ENCODE measurements around the gene PPFIA2. TPM values are rescaled to one million over a fixed set of nuclear protein-coding genes. Genes with fewer than 3 reads are reported as not detected.
"Not testable (repeated sequence)": the region's sequence is repeated elsewhere in the genome, so short reads cannot be mapped to it uniquely, and the experiment has no call there.

PPFIA2 gene
- total RNA-seq, 1 donor from 2014 or later = 0.59 TPM

DNA sequence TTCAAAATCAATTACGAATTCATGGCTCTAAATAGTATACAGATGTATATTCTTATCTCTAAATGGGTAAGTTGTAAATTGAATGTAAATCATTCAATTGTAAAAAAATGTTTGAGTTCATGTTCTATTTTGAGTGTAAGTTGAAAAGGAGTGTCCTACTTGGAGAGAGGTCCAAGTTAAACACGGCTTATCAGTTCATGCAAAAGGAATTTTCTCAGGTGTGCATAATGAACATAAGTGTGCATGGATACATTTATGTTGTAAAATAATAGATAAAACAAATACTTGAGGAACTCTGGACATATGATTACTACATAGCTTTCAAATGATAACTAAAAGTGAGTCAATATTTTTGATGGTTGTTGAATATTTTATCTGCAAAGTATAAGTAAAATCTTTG lies 79.5 kb downstream of the PPFIA2 start:
- Histone ChIP-seq H3K9me3 (ENCODE audit: insufficient read depth, low read depth, low read length) (no peaks in the 10 kb centered on the region), H3K4me2 (ENCODE audit: low read length) (no peak overlapping the region), H3K27ac (ENCODE audit: low read depth, low read length) (no peak overlapping the region), H4K20me1 (ENCODE audit: insufficient read depth, low read length) (no peaks in the 10 kb centered on the region), H3K4me1 (ENCODE audit: insufficient read depth, low read length) (no peaks in the 10 kb centered on the region), H3K9ac (ENCODE audit: low read length) (no peak overlapping the region), H3K4me3 (ENCODE audit: insufficient read depth, low read depth, low read length) (no peak overlapping the region), H3K27me3 (ENCODE audit: insufficient read depth, low read length) (no peaks in the 10 kb centered on the region), H3K79me2 (ENCODE audit: insufficient read depth, low read length) (no peaks in the 10 kb centered on the region), H2AFZ (ENCODE audit: low read depth, low read length) (no peak overlapping the region), H3K36me3 (ENCODE audit: insufficient read depth, low read length) (no peaks in the 10 kb centered on the region)
- no peaks in the 10 kb centered on the region for H3K36me3 Mint-ChIP-seq (ENCODE audit: low read depth, unreplicated experiment)
- H3K4me3 Mint-ChIP-seq (ENCODE audit: unreplicated experiment) = no peak overlapping the region
- no peaks in the 10 kb centered on the region for H3K27me3 Mint-ChIP-seq (ENCODE audit: low read depth, unreplicated experiment)
- no peak for DNase-seq (ENCODE audit: low read depth)
- no peak for TF ChIP-seq EZH2 (IDR thresholded peaks at IDR 0.05; ENCODE audit: insufficient read depth, low read length)
- TF ChIP-seq, protein P1, sequence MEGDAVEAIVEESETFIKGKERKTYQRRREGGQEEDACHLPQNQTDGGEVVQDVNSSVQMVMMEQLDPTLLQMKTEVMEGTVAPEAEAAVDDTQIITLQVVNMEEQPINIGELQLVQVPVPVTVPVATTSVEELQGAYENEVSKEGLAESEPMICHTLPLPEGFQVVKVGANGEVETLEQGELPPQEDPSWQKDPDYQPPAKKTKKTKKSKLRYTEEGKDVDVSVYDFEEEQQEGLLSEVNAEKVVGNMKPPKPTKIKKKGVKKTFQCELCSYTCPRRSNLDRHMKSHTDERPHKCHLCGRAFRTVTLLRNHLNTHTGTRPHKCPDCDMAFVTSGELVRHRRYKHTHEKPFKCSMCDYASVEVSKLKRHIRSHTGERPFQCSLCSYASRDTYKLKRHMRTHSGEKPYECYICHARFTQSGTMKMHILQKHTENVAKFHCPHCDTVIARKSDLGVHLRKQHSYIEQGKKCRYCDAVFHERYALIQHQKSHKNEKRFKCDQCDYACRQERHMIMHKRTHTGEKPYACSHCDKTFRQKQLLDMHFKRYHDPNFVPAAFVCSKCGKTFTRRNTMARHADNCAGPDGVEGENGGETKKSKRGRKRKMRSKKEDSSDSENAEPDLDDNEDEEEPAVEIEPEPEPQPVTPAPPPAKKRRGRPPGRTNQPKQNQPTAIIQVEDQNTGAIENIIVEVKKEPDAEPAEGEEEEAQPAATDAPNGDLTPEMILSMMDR (IDR thresholded peaks at IDR 0.05; ENCODE audit: insufficient read depth, low read depth, low read length) = no peak
- H3K4me1 Mint-ChIP-seq (ENCODE audit: low read depth, unreplicated experiment) = no peaks in the 10 kb centered on the region
- no peak for FAIRE-seq
- H3K27ac Mint-ChIP-seq (ENCODE audit: unreplicated experiment) = no peak overlapping the region
- peaks cover 2% of the 10 kb centered on the region for H3K9me3 Mint-ChIP-seq (ENCODE audit: unreplicated experiment)

DNA sequence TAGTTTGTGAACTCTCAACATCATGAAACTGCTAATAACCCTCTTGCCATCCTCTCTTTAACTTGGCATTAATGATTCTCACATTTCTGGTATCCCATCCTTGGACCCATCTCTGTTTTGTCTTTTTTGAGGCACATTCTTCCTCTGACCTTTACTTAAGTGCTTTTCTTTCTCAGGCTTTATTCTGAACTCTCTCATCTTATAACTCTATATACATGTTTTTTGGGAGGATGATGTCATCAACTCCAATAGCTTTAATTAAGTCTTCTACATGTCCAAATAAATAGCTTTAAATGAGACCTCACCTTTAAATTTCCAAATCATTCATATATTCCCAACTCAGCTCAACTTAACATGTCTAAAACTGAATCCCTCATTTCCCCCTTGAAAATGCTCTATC lies 88.4 kb downstream of the PPFIA2 start:
- Histone ChIP-seq H3K27me3 (ENCODE audit: insufficient read depth, low read length) (no peaks in the 10 kb centered on the region), H3K9me3 (ENCODE audit: insufficient read depth, low read depth, low read length) (no peaks in the 10 kb centered on the region), H4K20me1 (ENCODE audit: insufficient read depth, low read length) (no peaks in the 10 kb centered on the region), H3K9ac (ENCODE audit: low read length) (no peak overlapping the region), H2AFZ (ENCODE audit: low read depth, low read length) (no peak overlapping the region), H3K4me3 (ENCODE audit: insufficient read depth, low read depth, low read length) (no peak overlapping the region), H3K4me2 (ENCODE audit: low read length) (no peak overlapping the region), H3K27ac (ENCODE audit: low read depth, low read length) (no peak overlapping the region), H3K4me1 (ENCODE audit: insufficient read depth, low read length) (peaks cover 6% of the 10 kb centered on the region), H3K36me3 (ENCODE audit: insufficient read depth, low read length) (no peaks in the 10 kb centered on the region), H3K79me2 (ENCODE audit: insufficient read depth, low read length) (no peaks in the 10 kb centered on the region)
- Mint-ChIP-seq H3K4me3 (ENCODE audit: unreplicated experiment) (no peak overlapping the region), H3K9me3 (ENCODE audit: unreplicated experiment) (no peaks in the 10 kb centered on the region), H3K36me3 (ENCODE audit: low read depth, unreplicated experiment) (no peaks in the 10 kb centered on the region), H3K27ac (ENCODE audit: unreplicated experiment) (no peak overlapping the region), H3K4me1 (ENCODE audit: low read depth, unreplicated experiment) (peaks cover 9% of the 10 kb centered on the region), H3K27me3 (ENCODE audit: low read depth, unreplicated experiment) (no peaks in the 10 kb centered on the region)
- DNase-seq (ENCODE audit: low read depth) = no peak
- FAIRE-seq = no peak
- TF ChIP-seq EZH2 (IDR thresholded peaks at IDR 0.05; ENCODE audit: insufficient read depth, low read length) = no peak
- TF ChIP-seq, protein P1 (IDR thresholded peaks at IDR 0.05; ENCODE audit: insufficient read depth, low read depth, low read length) = no peak

DNA sequence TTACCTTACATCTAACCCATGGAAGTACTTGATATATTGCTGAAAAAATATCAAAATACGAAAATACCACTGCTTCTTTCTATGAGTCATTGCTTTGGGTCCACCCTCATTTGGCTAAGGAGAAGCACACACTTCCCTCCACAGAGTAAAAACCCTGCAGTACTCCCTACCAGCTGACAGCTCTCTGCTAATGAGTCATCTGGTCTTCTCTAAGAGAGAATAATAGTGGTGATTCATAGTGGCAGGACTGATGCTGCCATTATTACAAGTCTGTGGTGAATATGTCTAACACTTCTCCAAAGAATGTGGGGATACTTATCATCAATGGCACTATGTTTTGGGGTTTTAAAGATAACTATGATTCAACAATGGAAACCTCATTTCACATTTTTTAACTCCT lies 90.7 kb downstream of the PPFIA2 start:
- no peak overlapping the region for H3K9ac ChIP-seq (ENCODE audit: low read length)
- no peak overlapping the region for H3K4me3 Mint-ChIP-seq (ENCODE audit: unreplicated experiment)

DNA sequence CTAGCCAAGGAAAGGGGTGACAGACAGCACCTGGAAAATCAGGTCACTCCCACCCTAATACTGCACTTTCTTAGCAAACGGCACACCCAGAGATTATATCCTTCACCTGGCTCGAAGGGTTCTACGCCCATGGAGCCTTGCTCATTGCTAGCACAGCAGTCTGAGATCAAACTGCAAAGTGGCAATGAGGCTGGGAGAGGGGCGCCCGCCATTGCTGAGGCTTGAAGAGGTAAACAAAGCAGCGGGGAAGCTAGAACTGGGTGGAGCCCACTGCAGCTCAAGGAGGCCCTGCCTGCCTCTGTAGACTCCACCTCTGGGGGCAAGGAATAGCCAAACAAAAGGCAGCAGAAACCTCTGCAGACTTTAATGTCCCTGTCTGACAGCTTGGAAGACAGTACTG lies 99.8 kb downstream of the PPFIA2 start:
- not testable (repeated sequence) for H3K36me3 ChIP-seq (ENCODE audit: insufficient read depth, low read length); H3K27me3 ChIP-seq (ENCODE audit: insufficient read depth, low read length); H4K20me1 ChIP-seq (ENCODE audit: insufficient read depth, low read length); H3K79me2 ChIP-seq (ENCODE audit: insufficient read depth, low read length); H3K27me3 Mint-ChIP-seq (ENCODE audit: low read depth, unreplicated experiment); H2AFZ ChIP-seq (ENCODE audit: low read depth, low read length); H3K27ac Mint-ChIP-seq (ENCODE audit: unreplicated experiment); H3K36me3 Mint-ChIP-seq (ENCODE audit: low read depth, unreplicated experiment); H3K4me3 Mint-ChIP-seq (ENCODE audit: unreplicated experiment); DNase-seq (ENCODE audit: low read depth); H3K4me1 ChIP-seq (ENCODE audit: insufficient read depth, low read length); H3K4me3 ChIP-seq (ENCODE audit: insufficient read depth, low read depth, low read length); H3K9me3 Mint-ChIP-seq (ENCODE audit: unreplicated experiment); H3K4me2 ChIP-seq (ENCODE audit: low read length); H3K27ac ChIP-seq (ENCODE audit: low read depth, low read length); FAIRE-seq; H3K9me3 ChIP-seq (ENCODE audit: insufficient read depth, low read depth, low read length); H3K9ac ChIP-seq (ENCODE audit: low read length); H3K4me1 Mint-ChIP-seq (ENCODE audit: low read depth, unreplicated experiment)

More for the DNA sequence above, 90.7 kb downstream of the PPFIA2 start:
- Mint-ChIP-seq H3K4me1 (ENCODE audit: low read depth, unreplicated experiment) (peaks cover 9% of the 10 kb centered on the region), H3K9me3 (ENCODE audit: unreplicated experiment) (no peaks in the 10 kb centered on the region), H3K36me3 (ENCODE audit: low read depth, unreplicated experiment) (no peaks in the 10 kb centered on the region), H3K27me3 (ENCODE audit: low read depth, unreplicated experiment) (no peaks in the 10 kb centered on the region), H3K27ac (ENCODE audit: unreplicated experiment) (peak overlapping the region; percentile 59)
- peak; percentile 100 for DNase-seq (ENCODE audit: low read depth)
- H3K9me3 ChIP-seq (ENCODE audit: insufficient read depth, low read depth, low read length) = no peaks in the 10 kb centered on the region
- peak overlapping the region; percentile 35 for H3K27ac ChIP-seq (ENCODE audit: low read depth, low read length)
- H2AFZ ChIP-seq (ENCODE audit: low read depth, low read length) = no peak overlapping the region
- TF ChIP-seq, protein P1 (IDR thresholded peaks at IDR 0.05; ENCODE audit: insufficient read depth, low read depth, low read length) = no peak
- no peak for TF ChIP-seq EZH2 (IDR thresholded peaks at IDR 0.05; ENCODE audit: insufficient read depth, low read length)
- FAIRE-seq = no peak
- no peaks in the 10 kb centered on the region for H3K79me2 ChIP-seq (ENCODE audit: insufficient read depth, low read length)
- no peak overlapping the region for H3K4me3 ChIP-seq (ENCODE audit: insufficient read depth, low read depth, low read length)
- no peaks in the 10 kb centered on the region for H3K36me3 ChIP-seq (ENCODE audit: insufficient read depth, low read length)
- peaks cover 6% of the 10 kb centered on the region for H3K4me1 ChIP-seq (ENCODE audit: insufficient read depth, low read length)
- H4K20me1 ChIP-seq (ENCODE audit: insufficient read depth, low read length) = no peaks in the 10 kb centered on the region
- no peaks in the 10 kb centered on the region for H3K27me3 ChIP-seq (ENCODE audit: insufficient read depth, low read length)
- peak overlapping the region; percentile 54 for H3K4me2 ChIP-seq (ENCODE audit: low read length)

Data from astrocyte (in vitro differentiated cells and primary cell).